ENCODE data around the gene CSN3. TPM values are rescaled to one million over a fixed set of nuclear protein-coding genes. Genes with fewer than 3 reads are reported as not detected.

CSN3 gene
- total and polyA plus RNA-seq, 4 donors = not detected

GRCh38 chr4:70300215-70300614 is 57.8 kb downstream of the CSN3 start:
- 95 to 99% methylated on average over 4 of the region's 4 CpGs for WGBS, 2 donors
- Histone ChIP-seq H3K36me3 (ENCODE audit: control insufficient read depth in 1 of 2, insufficient read depth in 2 of 2, low read length in 1 of 2) (no peaks in the 10 kb centered on the region), H3K4me3 (ENCODE audit: low read length in 2 of 2) (no peak overlapping the region), H3K4me1 (ENCODE audit: control insufficient read depth in 1 of 2, insufficient read depth in 2 of 2, low read length in 2 of 2) (peaks cover 0 to 3% of the 10 kb centered on the region in 2 donors), H3K27ac (ENCODE audit: low read depth in 1 of 2, low read length in 2 of 2) (no peak overlapping the region), H3K27me3 (ENCODE audit: control insufficient read depth in 1 of 2, insufficient read depth in 2 of 2, low read length in 1 of 2) (no peaks in the 10 kb centered on the region), H3K9me3 (ENCODE audit: control insufficient read depth, low read length) (no peaks in the 10 kb centered on the region)
- no peak for DNase-seq
- intact Hi-C loops (cut with DNase I) = no loop called here
- ATAC-seq (ENCODE audit: low FRiP score) = no peak

Other genes starting within 250 kb of the CSN3 start
- gene STATH, start 246.6 kb upstream of the CSN3 start, total RNA-seq = not detected
- not detected for gene STATH, start 246.6 kb upstream of the CSN3 start, polyA plus RNA-seq
- not detected for gene HTN3, start 214.1 kb upstream of the CSN3 start, total RNA-seq
- gene HTN3, start 214.1 kb upstream of the CSN3 start, polyA plus RNA-seq = not detected
- not detected for gene HTN1, start 192.2 kb upstream of the CSN3 start, total RNA-seq
- gene HTN1, start 192.2 kb upstream of the CSN3 start, polyA plus RNA-seq = not detected
- not detected for gene PRR27, start 88.4 kb upstream of the CSN3 start, total RNA-seq
- gene PRR27, start 88.4 kb upstream of the CSN3 start, polyA plus RNA-seq = not detected
- gene ODAM, start 46.9 kb upstream of the CSN3 start, total RNA-seq = not detected
- not detected for gene ODAM, start 46.9 kb upstream of the CSN3 start, polyA plus RNA-seq
- not detected for gene FDCSP, start 16.5 kb upstream of the CSN3 start, total RNA-seq
- gene FDCSP, start 16.5 kb upstream of the CSN3 start, polyA plus RNA-seq = not detected
- gene CABS1, start 92.4 kb downstream of the CSN3 start, total RNA-seq = not detected
- gene CABS1, start 92.4 kb downstream of the CSN3 start, polyA plus RNA-seq = under 1 TPM in 1 of 2 donors, not detected in 1; 0.05 TPM
- not detected for gene SMR3A, start 118.2 kb downstream of the CSN3 start, total RNA-seq
- gene SMR3A, start 118.2 kb downstream of the CSN3 start, polyA plus RNA-seq = not detected
- not detected for gene SMR3B, start 140.5 kb downstream of the CSN3 start, total RNA-seq
- not detected for gene SMR3B, start 140.5 kb downstream of the CSN3 start, polyA plus RNA-seq
- gene OPRPN, start 155.3 kb downstream of the CSN3 start, total RNA-seq = not detected
- not detected for gene OPRPN, start 155.3 kb downstream of the CSN3 start, polyA plus RNA-seq
- not detected for gene MUC7, start 229.6 kb downstream of the CSN3 start, total RNA-seq
- not detected for gene MUC7, start 229.6 kb downstream of the CSN3 start, polyA plus RNA-seq

Measured in aorta (tissue), 5 donors.